Measurements from ENCODE around the gene ZNF608. TPM values are rescaled to one million over a fixed set of nuclear protein-coding genes. Genes with fewer than 3 reads are reported as not detected.

The ZNF608 gene
- total and polyA plus RNA-seq, 9 donors = 7.5 to 26.8 (median 12.7) TPM

DNA sequence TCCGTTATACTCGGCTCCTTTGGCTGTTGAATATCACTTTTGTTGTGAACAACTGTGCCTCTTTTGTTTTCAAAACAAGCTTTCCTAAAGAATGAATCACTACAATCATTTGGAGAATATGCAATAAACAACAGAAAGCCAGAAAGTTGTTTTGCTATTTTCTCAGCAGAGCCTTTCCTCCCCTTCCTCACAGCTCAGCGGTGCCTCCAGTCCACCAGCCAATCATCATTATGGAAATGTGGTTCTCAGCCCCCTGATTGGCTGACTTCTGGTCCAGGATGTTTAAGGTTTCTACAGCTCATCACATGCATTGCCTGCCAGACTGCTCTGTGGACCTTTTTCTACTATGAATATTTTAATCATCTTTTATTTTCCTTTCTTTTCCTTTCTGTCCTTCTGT lies 9.1 kb upstream of the ZNF608 start:
- no peaks in the 10 kb centered on the region for H3K9me3 ChIP-seq
- TF ChIP-seq, protein P1, sequence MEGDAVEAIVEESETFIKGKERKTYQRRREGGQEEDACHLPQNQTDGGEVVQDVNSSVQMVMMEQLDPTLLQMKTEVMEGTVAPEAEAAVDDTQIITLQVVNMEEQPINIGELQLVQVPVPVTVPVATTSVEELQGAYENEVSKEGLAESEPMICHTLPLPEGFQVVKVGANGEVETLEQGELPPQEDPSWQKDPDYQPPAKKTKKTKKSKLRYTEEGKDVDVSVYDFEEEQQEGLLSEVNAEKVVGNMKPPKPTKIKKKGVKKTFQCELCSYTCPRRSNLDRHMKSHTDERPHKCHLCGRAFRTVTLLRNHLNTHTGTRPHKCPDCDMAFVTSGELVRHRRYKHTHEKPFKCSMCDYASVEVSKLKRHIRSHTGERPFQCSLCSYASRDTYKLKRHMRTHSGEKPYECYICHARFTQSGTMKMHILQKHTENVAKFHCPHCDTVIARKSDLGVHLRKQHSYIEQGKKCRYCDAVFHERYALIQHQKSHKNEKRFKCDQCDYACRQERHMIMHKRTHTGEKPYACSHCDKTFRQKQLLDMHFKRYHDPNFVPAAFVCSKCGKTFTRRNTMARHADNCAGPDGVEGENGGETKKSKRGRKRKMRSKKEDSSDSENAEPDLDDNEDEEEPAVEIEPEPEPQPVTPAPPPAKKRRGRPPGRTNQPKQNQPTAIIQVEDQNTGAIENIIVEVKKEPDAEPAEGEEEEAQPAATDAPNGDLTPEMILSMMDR (IDR thresholded peaks at IDR 0.05) = no peak
- TF ChIP-seq POLR2A (IDR thresholded peaks at IDR 0.05) (no peak), EP300 (IDR thresholded peaks at IDR 0.05) (no peak)
- no peaks in the 10 kb centered on the region for H3K36me3 ChIP-seq
- WGBS, 3 donors = 6 to 35% (median 9%) methylated on average over 3 of the region's 3 CpGs
- H3K27ac ChIP-seq = no peak overlapping the region
- H3K4me3 ChIP-seq = no peak overlapping the region
- peak in 2 of 5 donors; percentile 18 to 35 for DNase-seq
- intact Hi-C loops (cut with DNase I) = no loop called here
- no peaks in the 10 kb centered on the region for H3K27me3 ChIP-seq
- H3K4me1 ChIP-seq (ENCODE audit: insufficient read depth) = no peaks in the 10 kb centered on the region

DNA sequence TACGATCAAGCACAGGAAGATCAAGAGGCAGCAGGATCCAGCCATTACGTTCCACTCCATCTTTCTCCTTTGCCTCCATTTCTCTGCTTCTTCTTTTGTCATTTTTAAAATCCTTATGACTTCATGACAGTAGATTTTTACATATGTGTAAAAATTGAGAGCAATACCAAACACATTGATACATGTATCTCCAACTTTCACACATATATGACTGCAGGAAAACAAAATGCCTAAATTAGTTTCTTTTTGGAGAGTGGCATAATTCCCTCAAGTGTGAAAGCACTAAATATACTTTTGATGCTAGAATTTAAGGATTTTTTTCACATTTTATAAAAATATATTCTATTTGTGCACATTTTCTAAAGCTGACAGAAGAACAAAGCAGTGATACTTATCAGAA lies 8.6 kb upstream of the ZNF608 start:
- Histone ChIP-seq H3K4me3 (no peak overlapping the region), H3K36me3 (no peaks in the 10 kb centered on the region), H3K27me3 (no peaks in the 10 kb centered on the region), H3K27ac (no peak overlapping the region), H3K4me1 (ENCODE audit: insufficient read depth) (no peaks in the 10 kb centered on the region), H3K9me3 (no peaks in the 10 kb centered on the region)
- TF ChIP-seq EP300 (IDR thresholded peaks at IDR 0.05) = no peak
- TF ChIP-seq, protein P1 (IDR thresholded peaks at IDR 0.05) = no peak
- WGBS, 3 donors = 36 to 59% (median 42%) methylated on average over 2 of the region's 2 CpGs
- intact Hi-C loops (cut with DNase I) = no loop called here
- no peak for DNase-seq

DNA sequence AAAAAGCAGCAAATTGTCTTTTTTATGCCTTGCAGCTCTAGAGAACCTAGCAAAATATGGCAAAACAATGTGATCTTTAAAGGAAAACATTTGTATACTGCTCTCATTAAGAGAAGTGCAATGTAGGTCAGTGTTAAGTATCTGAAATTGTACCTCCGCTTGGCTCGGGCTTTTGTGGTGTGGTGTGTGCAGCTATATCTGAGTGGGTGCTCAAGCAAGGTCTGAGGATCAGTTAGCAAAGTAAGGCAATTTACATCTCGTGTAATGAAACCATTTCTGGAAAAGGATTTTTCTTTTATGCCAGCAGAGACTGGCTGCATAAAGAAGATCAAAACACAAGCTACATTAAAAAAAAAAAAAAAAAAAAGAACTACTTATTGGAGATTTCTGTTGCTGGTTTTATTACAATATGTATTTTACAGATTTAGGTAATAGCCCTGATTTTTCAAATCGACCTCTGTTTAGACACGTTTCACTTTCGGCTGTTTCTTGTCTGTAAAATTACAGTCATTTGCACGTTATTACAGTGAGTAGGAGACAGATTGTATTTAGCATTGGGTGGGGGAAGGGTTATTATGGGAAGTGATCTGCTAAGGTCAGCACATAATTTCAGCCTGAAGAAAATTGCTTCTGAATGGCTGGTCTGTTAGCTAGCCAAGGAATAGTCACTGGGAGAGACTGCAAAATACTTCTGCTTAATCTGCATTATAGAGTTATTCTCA lies 7.9 kb upstream of the ZNF608 start:
- H3K4me3 ChIP-seq = no peak overlapping the region

DNA sequence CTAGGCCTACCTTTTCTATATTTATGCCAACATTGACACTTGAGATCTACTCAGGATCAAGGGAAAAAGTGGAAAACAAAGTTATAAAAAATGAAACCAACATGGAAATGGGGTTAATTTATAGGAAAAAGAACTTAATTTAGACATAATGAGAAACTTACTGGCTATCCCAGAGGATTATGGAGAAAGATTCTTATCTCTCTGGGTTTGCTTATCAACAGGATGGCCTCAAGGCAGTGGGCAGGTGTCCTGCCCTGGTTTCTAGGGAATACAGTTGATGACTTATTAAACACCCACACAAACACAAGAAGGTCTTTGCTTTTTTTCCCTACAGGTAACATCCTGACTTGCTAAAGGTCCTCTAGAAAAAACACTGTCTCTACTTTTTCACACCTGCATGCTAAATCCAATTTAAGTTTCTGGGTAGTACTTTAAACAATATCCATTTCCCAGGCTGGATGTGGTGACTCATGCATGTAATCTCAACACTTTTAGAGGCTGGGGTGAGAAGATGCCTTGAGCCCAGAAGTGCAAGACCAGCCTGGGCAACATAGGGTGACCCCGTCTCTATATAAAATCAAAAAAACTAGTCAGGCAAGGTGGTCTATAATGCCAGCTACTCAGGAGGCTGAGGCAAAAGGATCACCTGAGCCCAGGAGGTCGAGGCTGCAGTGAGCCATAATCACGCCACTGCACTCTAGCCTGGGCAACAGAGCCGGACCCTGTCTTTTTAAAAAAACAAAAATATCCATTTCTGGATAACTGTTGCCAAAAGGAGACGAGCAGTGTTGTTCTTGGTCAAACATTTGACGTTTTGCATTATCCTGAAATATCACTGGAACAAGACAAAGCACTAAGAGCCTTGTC lies 6.6 kb upstream of the ZNF608 start:
- H3K27me3 ChIP-seq = no peaks in the 10 kb centered on the region
- no peaks in the 10 kb centered on the region for H3K9me3 ChIP-seq
- intact Hi-C loops (cut with DNase I) = no loop called here
- H3K27ac ChIP-seq = no peak overlapping the region
- 80 to 87% (median 82%) methylated on average over 6 of the region's 6 CpGs for WGBS, 3 donors
- H3K4me3 ChIP-seq = no peak overlapping the region
- no peak for TF ChIP-seq POLR2A (IDR thresholded peaks at IDR 0.05)
- TF ChIP-seq EP300 (IDR thresholded peaks at IDR 0.05) = no peak
- TF ChIP-seq, protein P1 (IDR thresholded peaks at IDR 0.05) = no peak
- H3K4me1 ChIP-seq (ENCODE audit: insufficient read depth) = no peaks in the 10 kb centered on the region
- no peak for DNase-seq
- H3K36me3 ChIP-seq = no peaks in the 10 kb centered on the region

More for the DNA sequence above, 7.9 kb upstream of the ZNF608 start:
- Histone ChIP-seq H3K36me3 (no peaks in the 10 kb centered on the region), H3K4me1 (ENCODE audit: insufficient read depth) (no peaks in the 10 kb centered on the region), H3K27ac (no peak overlapping the region), H3K9me3 (no peaks in the 10 kb centered on the region), H3K27me3 (no peaks in the 10 kb centered on the region)
- intact Hi-C loops (cut with DNase I) = no loop called here
- TF ChIP-seq EP300 (IDR thresholded peaks at IDR 0.05) = no peak
- DNase-seq = no peak
- WGBS, 3 donors = 31 to 54% (median 33%) methylated on average over 7 of the region's 7 CpGs

DNA sequence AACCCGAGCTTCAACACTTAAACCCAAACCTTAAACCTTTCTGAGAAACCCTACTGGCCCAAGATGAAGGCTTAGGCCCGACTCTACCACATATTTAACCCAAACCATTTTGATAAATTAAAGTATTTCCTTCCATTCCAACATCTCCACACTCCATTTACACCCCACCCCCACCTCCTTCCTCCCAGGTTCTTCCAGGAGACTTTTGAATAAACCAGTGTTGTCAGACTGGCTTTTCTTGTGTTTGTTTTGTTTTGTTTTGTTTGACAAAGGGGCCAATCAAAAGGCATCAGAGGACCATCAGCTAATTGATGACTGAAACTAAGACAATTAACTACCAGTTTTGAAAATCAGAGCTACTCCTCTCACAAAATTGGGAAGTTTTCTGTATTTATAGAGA lies 4.6 kb upstream of the ZNF608 start:
- Histone ChIP-seq H3K36me3 (no peaks in the 10 kb centered on the region), H3K9me3 (no peaks in the 10 kb centered on the region), H3K4me3 (no peak overlapping the region), H3K27ac (no peak overlapping the region), H3K4me1 (ENCODE audit: insufficient read depth) (no peaks in the 10 kb centered on the region), H3K27me3 (no peaks in the 10 kb centered on the region)
- TF ChIP-seq POLR2A (IDR thresholded peaks at IDR 0.05) = no peak
- TF ChIP-seq, protein P1 (IDR thresholded peaks at IDR 0.05) = no peak
- DNase-seq = no peak
- 85 to 92% (median 89%) methylated on average over 2 of the region's 2 CpGs for WGBS, 3 donors
- intact Hi-C loops (cut with DNase I) = no loop called here

Measured in ovary (tissue), 9 donors.